Naive B cell (primary cell): ENCODE results near the gene PCAT7. TPM values are rescaled to one million over a fixed set of nuclear protein-coding genes. Genes with fewer than 3 reads are reported as not detected.
A peak's percentile ranks its signal among the peaks of the same experiment; 100 is the strongest.
"Not testable (repeated sequence)": the region's sequence is repeated elsewhere in the genome, so short reads cannot be mapped to it uniquely, and the experiment has no call there.

Source experiments
- ATAC-seq, 2 donors: fragments of 150-1000 bp; cut with Tn5 transposase; 2 replicates each; pipeline ENCODE4 v1.10.0; 2021; ENCODE audit warnings: low read depth in 2 of 2, mild to moderate bottlenecking in 2 of 2, moderate library complexity in 2 of 2
- DNase-seq: peaks from one replicate; pipeline ENCODE4 v3.0.0; 2022
- H3K27ac Mint-ChIP-seq, 6 donors: one replicate each; pipeline ENCODE4 v1.8.0; 2020 to 2022; ENCODE audit warnings: mild to moderate bottlenecking in 6 of 6, mixed read lengths in 6 of 6, moderate library complexity in 5 of 6, inconsistent platforms in 2 of 6
- H3K27me3 Mint-ChIP-seq, 3 donors: one replicate each; pipeline ENCODE4 v1.8.0; 2021 to 2022; ENCODE audit warnings: mixed read lengths in 3 of 3, mild to moderate bottlenecking in 1 of 3
- H3K36me3 Mint-ChIP-seq, 2 donors: one replicate each; pipeline ENCODE4 v1.8.0; 2020 to 2022; ENCODE audit warnings: mixed read lengths in 2 of 2, inconsistent platforms in 1 of 2, mild to moderate bottlenecking in 1 of 2
- H3K4me1 Mint-ChIP-seq, 3 donors: one replicate each; pipeline ENCODE4 v1.8.0; 2020 to 2022; ENCODE audit warnings: mixed read lengths in 3 of 3, inconsistent platforms in 1 of 3, mild to moderate bottlenecking in 1 of 3, moderate library complexity in 1 of 3
- H3K4me3 Mint-ChIP-seq, 8 donors: one replicate each; pipeline ENCODE4 v1.8.0; 2020 to 2022; ENCODE audit warnings: mild to moderate bottlenecking in 8 of 8, mixed read lengths in 8 of 8, moderate library complexity in 8 of 8, inconsistent platforms in 2 of 8
- H3K9me3 Mint-ChIP-seq, 7 donors: one replicate each; pipeline ENCODE4 v1.8.0; 2020 to 2022; ENCODE audit warnings: mixed read lengths in 7 of 7, mild to moderate bottlenecking in 5 of 7, inconsistent platforms in 2 of 7, moderate library complexity in 1 of 7
- polyA plus RNA-seq, 6 donors: library from polyadenylated mRNA; unstranded; fragments of 300-500 nt; fragmentation: Illumina TruSeq; gene quantifications; one replicate each; pipeline ENCODE4 v1.2.3, GENCODE V29; 2021; ENCODE audit warnings: low read depth in 6 of 6

PCAT7 gene
- polyA plus RNA-seq, 6 donors from 2014 or later, result not detected

- ATAC-seq, result no peak
- H3K4me1 Mint-ChIP-seq, result no peaks in the 10 kb centered on the region
- no peak overlapping the region for H3K27ac Mint-ChIP-seq
Observed at GRCh38 chr9:94568972-94569712, 14.3 kb downstream of the PCAT7 start.

GRCh38 chr9:94576131-94576530 lies 21.2 kb downstream of the PCAT7 start:
- Mint-ChIP-seq H3K9me3 (peaks cover 0 to 5% (median 0%) of the 10 kb centered on the region in 7 donors), H3K27me3 (peaks cover 8 to 17% (median 17%) of the 10 kb centered on the region in 3 donors), H3K4me1 (no peaks in the 10 kb centered on the region), H3K36me3 (no peaks in the 10 kb centered on the region), H3K4me3 (no peak overlapping the region), H3K27ac (no peak overlapping the region)
- no peak for ATAC-seq
- DNase-seq, result no peak

More at GRCh38 chr9:94568972-94569712, 14.3 kb downstream of the PCAT7 start:
- Mint-ChIP-seq H3K36me3 (no peaks in the 10 kb centered on the region), H3K9me3 (peaks cover 0 to 8% (median 0%) of the 10 kb centered on the region in 7 donors), H3K4me3 (no peak overlapping the region), H3K27me3 (peaks cover 9 to 17% (median 17%) of the 10 kb centered on the region in 3 donors)
- no peak for DNase-seq

- no peak overlapping the region for H3K4me3 Mint-ChIP-seq
- peaks cover 6 to 14% (median 13%) of the 10 kb centered on the region in 3 donors for H3K27me3 Mint-ChIP-seq
- DNase-seq (no peak), ATAC-seq (no peak)
- H3K27ac Mint-ChIP-seq, result no peak overlapping the region
- no peaks in the 10 kb centered on the region for H3K36me3 Mint-ChIP-seq
- no peaks in the 10 kb centered on the region for H3K4me1 Mint-ChIP-seq
- peaks cover 0 to 5% (median 0%) of the 10 kb centered on the region in 7 donors for H3K9me3 Mint-ChIP-seq
Observed at GRCh38 chr9:94577036-94577435, 22.2 kb downstream of the PCAT7 start.

- Mint-ChIP-seq H3K27ac (no peak overlapping the region), H3K4me3 (no peak overlapping the region), H3K36me3 (no peaks in the 10 kb centered on the region), H3K4me1 (no peaks in the 10 kb centered on the region), H3K9me3 (peaks cover 0 to 5% (median 0%) of the 10 kb centered on the region in 7 donors), H3K27me3 (peaks cover under 1 to 8% (median 8%) of the 10 kb centered on the region in 3 donors)
- DNase-seq (no peak), ATAC-seq (no peak)
Observed at GRCh38 chr9:94577571-94577970, 22.7 kb downstream of the PCAT7 start.

- no peak overlapping the region for H3K27ac Mint-ChIP-seq
- H3K36me3 Mint-ChIP-seq, result no peaks in the 10 kb centered on the region
- no peak overlapping the region for H3K4me3 Mint-ChIP-seq
- H3K4me1 Mint-ChIP-seq, result peaks cover 0 to 4% (median 3%) of the 10 kb centered on the region in 3 donors
- no peak for ATAC-seq
- peaks cover 7 to 11% (median 8%) of the 10 kb centered on the region in 3 donors for H3K27me3 Mint-ChIP-seq
- DNase-seq, result no peak
- no peaks in the 10 kb centered on the region for H3K9me3 Mint-ChIP-seq
Observed at GRCh38 chr9:94581728-94582127, 26.8 kb downstream of the PCAT7 start.

GRCh38 chr9:94584555-94584954 lies 29.7 kb downstream of the PCAT7 start:
- Mint-ChIP-seq H3K36me3 (no peaks in the 10 kb centered on the region), H3K9me3 (no peaks in the 10 kb centered on the region), H3K27me3 (peaks cover 18 to 28% (median 19%) of the 10 kb centered on the region in 3 donors), H3K4me3 (peak overlapping the region in 1 of 8 donors; percentile 18), H3K27ac (no peak overlapping the region), H3K4me1 (peaks cover 0 to 9% (median 4%) of the 10 kb centered on the region in 3 donors)
- DNase-seq (no peak), ATAC-seq (no peak)

- H3K4me1 Mint-ChIP-seq, result peaks cover 0 to 9% (median 4%) of the 10 kb centered on the region in 3 donors
- no peaks in the 10 kb centered on the region for H3K36me3 Mint-ChIP-seq
- ATAC-seq (no peak), DNase-seq (no peak)
- peak overlapping the region in 1 of 6 donors; percentile 80 for H3K27ac Mint-ChIP-seq
- no peak overlapping the region for H3K4me3 Mint-ChIP-seq
- H3K9me3 Mint-ChIP-seq, result no peaks in the 10 kb centered on the region
- H3K27me3 Mint-ChIP-seq, result peaks cover 20 to 32% (median 25%) of the 10 kb centered on the region in 3 donors
Observed at GRCh38 chr9:94586316-94586715, 31.4 kb downstream of the PCAT7 start.

GRCh38 chr9:94586814-94587213 lies 31.9 kb downstream of the PCAT7 start:
- DNase-seq (no peak), ATAC-seq (no peak)
- peaks cover 20 to 32% (median 28%) of the 10 kb centered on the region in 3 donors for H3K27me3 Mint-ChIP-seq
- no peaks in the 10 kb centered on the region for H3K36me3 Mint-ChIP-seq
- peaks cover 0 to 9% (median 4%) of the 10 kb centered on the region in 3 donors for H3K4me1 Mint-ChIP-seq
- peak overlapping the region in 1 of 8 donors; percentile 70 for H3K4me3 Mint-ChIP-seq
- no peaks in the 10 kb centered on the region for H3K9me3 Mint-ChIP-seq
- peak overlapping the region in 2 of 6 donors; percentile 24 to 80 for H3K27ac Mint-ChIP-seq

GRCh38 chr9:94588681-94589080 lies 33.8 kb downstream of the PCAT7 start:
- H3K36me3 Mint-ChIP-seq, result no peaks in the 10 kb centered on the region
- DNase-seq (no peak), ATAC-seq (no peak)
- peaks cover 20 to 34% (median 32%) of the 10 kb centered on the region in 3 donors for H3K27me3 Mint-ChIP-seq
- H3K4me3 Mint-ChIP-seq, result no peak overlapping the region
- H3K4me1 Mint-ChIP-seq, result peaks cover 0 to 9% (median 4%) of the 10 kb centered on the region in 3 donors
- H3K27ac Mint-ChIP-seq, result peak overlapping the region in 3 of 6 donors; percentile 65 to 80 (median 73)
- H3K9me3 Mint-ChIP-seq, result no peaks in the 10 kb centered on the region

GRCh38 chr9:94591046-94591545 lies 36.2 kb downstream of the PCAT7 start:
- H3K36me3 Mint-ChIP-seq, H3K27ac Mint-ChIP-seq: not testable (repeated sequence)

GRCh38 chr9:94591876-94592275 lies 37.0 kb downstream of the PCAT7 start:
- DNase-seq (no peak), ATAC-seq (no peak)
- no peak overlapping the region for H3K27ac Mint-ChIP-seq
- peaks cover 0 to 5% (median 0%) of the 10 kb centered on the region in 3 donors for H3K4me1 Mint-ChIP-seq
- H3K4me3 Mint-ChIP-seq, result no peak overlapping the region
- H3K36me3 Mint-ChIP-seq, result no peaks in the 10 kb centered on the region
- H3K27me3 Mint-ChIP-seq, result peaks cover 21 to 32% (median 32%) of the 10 kb centered on the region in 3 donors
- peaks cover 0 to 4% (median 0%) of the 10 kb centered on the region in 7 donors for H3K9me3 Mint-ChIP-seq

More at GRCh38 chr9:94591046-94591545, 36.2 kb downstream of the PCAT7 start:
- H3K4me3 Mint-ChIP-seq, H3K9me3 Mint-ChIP-seq, ATAC-seq, H3K4me1 Mint-ChIP-seq, DNase-seq: not testable (repeated sequence)
- H3K27me3 Mint-ChIP-seq, result peaks cover 17 to 32% (median 28%) of the 10 kb centered on the region in 3 donors

- H3K36me3 Mint-ChIP-seq, DNase-seq, ATAC-seq, H3K4me1 Mint-ChIP-seq, H3K4me3 Mint-ChIP-seq, H3K9me3 Mint-ChIP-seq, H3K27ac Mint-ChIP-seq: not testable (repeated sequence)
- peaks cover 21 to 29% (median 25%) of the 10 kb centered on the region in 3 donors for H3K27me3 Mint-ChIP-seq
Observed at GRCh38 chr9:94592683-94593082, 37.8 kb downstream of the PCAT7 start.

GRCh38 chr9:94593459-94594345 lies 38.8 kb downstream of the PCAT7 start, which contains the start of gene FBP2:
TSS of gene FBP2 (minus strand) at chr9:94593824. CDS start at chr9:94593726, 98 bp downstream.
- DNase-seq, result no peak
- Mint-ChIP-seq H3K4me3 (no peak within 1 kb of the TSS), H3K4me1 (no peaks in the 10 kb centered on the region), H3K27ac (peak within 1 kb of the TSS in 1 of 6 donors; percentile 67), H3K9me3 (peaks cover 0 to 4% (median 0%) of the 10 kb centered on the region in 7 donors), H3K36me3 (no peaks in the 10 kb centered on the region), H3K27me3 (peaks cover 18 to 27% (median 23%) of the 10 kb centered on the region in 3 donors)
- ATAC-seq, result no peak
